Cardiac muscle cell (in vitro differentiated cells and primary cell): ENCODE data around the gene GALNT16. TPM values are rescaled to one million over a fixed set of nuclear protein-coding genes. Genes with fewer than 3 reads are reported as not detected.

ENCODE experiments used
- DNase-seq, 2 donors: peaks; one replicate each; pipeline versions ENCODE4 v3.0.0 to v3.0.0-alpha.2; 2010 to 2017; ENCODE audit warnings: low read depth in 1 of 2, low spot score in 1 of 2
- H3K27ac ChIP-seq: fragments of 200-600 bp; sonication (generic); 2 replicates; pipeline ENCODE4 v1.5.1; 2016
- H3K27me3 ChIP-seq: fragments of 200-600 bp; sonication (generic); 2 replicates; pipeline ENCODE4 v1.6.0; 2016; ENCODE audit warnings: control low read depth
- H3K36me3 ChIP-seq: fragments of 200-600 bp; sonication (generic); 2 replicates; pipeline ENCODE4 v1.5.1; 2016; ENCODE audit warnings: control low read depth
- H3K4me1 ChIP-seq: fragments of 200-600 bp; sonication (generic); 2 replicates; pipeline ENCODE4 v1.8.1; 2017; ENCODE audit warnings: low read depth, mild to moderate bottlenecking, mixed run types
- H3K4me3 ChIP-seq: fragments of 200-600 bp; sonication (generic); 2 replicates; pipeline ENCODE4 v1.5.1; 2016; ENCODE audit warnings: mild to moderate bottlenecking
- H3K9me3 ChIP-seq: fragments of 200-600 bp; sonication (generic); 2 replicates; pipeline ENCODE4 v1.5.1; 2017; ENCODE audit warnings: low read depth, mild to moderate bottlenecking, control low read depth
- CTCF ChIP-seq: IDR thresholded peaks from 2 replicates; pipeline ENCODE4 v1.5.1; 2012; ENCODE audit warnings: low read depth, mild to moderate bottlenecking, low read length
- polyA plus RNA-seq: library from polyadenylated mRNA; unstranded; fragments of >200 nt; fragmentation: Nextera tagmentation; extraction: Ambion mirVana; gene quantifications from 2 replicates; pipeline ENCODE4 v1.2.1, GENCODE V29; 2016
- total RNA-seq: library from RNA; depleted of rRNA; stranded (reverse); fragments of >200 nt; gene quantifications from 2 replicates; pipeline ENCODE4 v1.2.3, GENCODE V29; 2016

Gene GALNT16
- total and polyA plus RNA-seq, 2 experiments from 2014 or later = 5.8 to 7.7 TPM

GRCh38 chr14:69355607-69356281 lies 95.8 kb downstream of the GALNT16 start:
- Histone ChIP-seq H3K27ac (no peak overlapping the region), H3K27me3 (no peaks in the 10 kb centered on the region)
- DNase-seq = peak in 1 of 2 donors; percentile 25

GRCh38 chr14:69356903-69357543 lies 97.1 kb downstream of the GALNT16 start:
- no peaks in the 10 kb centered on the region for H3K9me3 ChIP-seq
- no peak overlapping the region for H3K27ac ChIP-seq
- H3K27me3 ChIP-seq = no peaks in the 10 kb centered on the region
- no peaks in the 10 kb centered on the region for H3K4me1 ChIP-seq
- H3K4me3 ChIP-seq = no peak overlapping the region
- DNase-seq = no peak
- H3K36me3 ChIP-seq = no peaks in the 10 kb centered on the region
- no peak for TF ChIP-seq CTCF

More at GRCh38 chr14:69355607-69356281, 95.8 kb downstream of the GALNT16 start:
- Histone ChIP-seq H3K36me3 (no peaks in the 10 kb centered on the region), H3K9me3 (no peaks in the 10 kb centered on the region), H3K4me1 (no peaks in the 10 kb centered on the region), H3K4me3 (no peak overlapping the region)
- no peak for TF ChIP-seq CTCF

- Histone ChIP-seq H3K4me3 (no peak overlapping the region), H3K27ac (no peak overlapping the region), H3K27me3 (no peaks in the 10 kb centered on the region), H3K9me3 (no peaks in the 10 kb centered on the region), H3K36me3 (no peaks in the 10 kb centered on the region), H3K4me1 (no peaks in the 10 kb centered on the region)
- no peak for DNase-seq
- TF ChIP-seq CTCF = no peak
These were observed 97.7 kb downstream of the GALNT16 start for GRCh38 chr14:69357544-69358200.

- Histone ChIP-seq H3K27me3 (no peaks in the 10 kb centered on the region), H3K4me3 (no peak overlapping the region), H3K4me1 (no peaks in the 10 kb centered on the region), H3K27ac (no peak overlapping the region), H3K36me3 (no peaks in the 10 kb centered on the region), H3K9me3 (no peaks in the 10 kb centered on the region)
- no peak for DNase-seq
- TF ChIP-seq CTCF = no peak
These were observed 98.4 kb downstream of the GALNT16 start for GRCh38 chr14:69358233-69358963.

GRCh38 chr14:69358966-69359365 lies 99.0 kb downstream of the GALNT16 start:
- no peak for TF ChIP-seq CTCF
- no peak for DNase-seq
- Histone ChIP-seq H3K36me3 (no peaks in the 10 kb centered on the region), H3K27ac (no peak overlapping the region), H3K27me3 (no peaks in the 10 kb centered on the region), H3K4me1 (no peaks in the 10 kb centered on the region), H3K4me3 (no peak overlapping the region), H3K9me3 (no peaks in the 10 kb centered on the region)
